NCI-H526 treated with DMSO at 0.1 percent for 48 hours (cell line): Measurements from ENCODE around the gene HMCN2.
"Not testable (repeated sequence)": the region's sequence is repeated elsewhere in the genome, so short reads cannot be mapped to it uniquely, and the experiment has no call there.

Experiments used
- DNase-seq: peaks from one replicate; lab custom pipeline; 2025; lab: John Stamatoyannopoulos, UW

The HMCN2 gene

GRCh38 chr9:130239363-130239695 is 26.2 kb upstream of the HMCN2 start:
- no peak for DNase-seq

- DNase-seq: no peak
These were observed 25.8 kb upstream of the HMCN2 start for GRCh38 chr9:130239741-130240241.

- DNase-seq: peak; percentile 30
These were observed 25.0 kb upstream of the HMCN2 start for GRCh38 chr9:130240410-130241197.

GRCh38 chr9:130241198-130241535 is 24.4 kb upstream of the HMCN2 start:
- DNase-seq: no peak

- no peak for DNase-seq
These were observed 23.1 kb upstream of the HMCN2 start for GRCh38 chr9:130242270-130243014.

- DNase-seq: peak; percentile 25
These were observed 22.3 kb upstream of the HMCN2 start for GRCh38 chr9:130243015-130243881.

GRCh38 chr9:130243882-130244170 is 21.7 kb upstream of the HMCN2 start:
- no peak for DNase-seq

GRCh38 chr9:130244548-130245165 is 20.9 kb upstream of the HMCN2 start:
- no peak for DNase-seq

- no peak for DNase-seq
These were observed 20.1 kb upstream of the HMCN2 start for GRCh38 chr9:130245474-130245873.

GRCh38 chr9:130246126-130246525 is 19.4 kb upstream of the HMCN2 start:
- DNase-seq: no peak

- no peak for DNase-seq
These were observed 10.6 kb upstream of the HMCN2 start for GRCh38 chr9:130254747-130255630.

GRCh38 chr9:130255631-130256134 is 9.9 kb upstream of the HMCN2 start:
- DNase-seq: no peak

- DNase-seq: no peak
These were observed 8.9 kb upstream of the HMCN2 start for GRCh38 chr9:130256644-130257043.

GRCh38 chr9:130258137-130258536 is 7.4 kb upstream of the HMCN2 start:
- not testable (repeated sequence) for DNase-seq

- no peak for DNase-seq
These were observed 6.5 kb upstream of the HMCN2 start for GRCh38 chr9:130259044-130259443.

- DNase-seq: no peak
These were observed 4.5 kb upstream of the HMCN2 start for GRCh38 chr9:130260816-130261765.

- DNase-seq: no peak
These were observed 3.4 kb upstream of the HMCN2 start for GRCh38 chr9:130262061-130262745.

- no peak for DNase-seq
These were observed 2.8 kb upstream of the HMCN2 start for GRCh38 chr9:130262771-130263170.
